Transverse colon (tissue), 4 donors: ENCODE measurements around the gene CFAP97. TPM values are rescaled to one million over a fixed set of nuclear protein-coding genes. Genes with fewer than 3 reads are reported as not detected.

Source experiments
- DNase-seq: peaks from one replicate; pipeline ENCODE4 v3.0.0-alpha.2; 2019
- H3K27ac ChIP-seq, 4 donors: fragments of 200-600 bp; sonication (generic); 2 replicates each; pipeline ENCODE4 v1.5.1; 2016 to 2018; ENCODE audit warnings: inconsistent platforms in 4 of 4
- H3K27me3 ChIP-seq: fragments of 200-600 bp; sonication (generic); 2 replicates; pipeline ENCODE4 v1.5.1; 2017; ENCODE audit warnings: inconsistent platforms
- H3K36me3 ChIP-seq, 4 donors: fragments of 200-600 bp; sonication (generic); 2 replicates each; pipeline ENCODE4 v1.5.1; 2017 to 2019; ENCODE audit warnings: inconsistent platforms in 4 of 4
- H3K4me1 ChIP-seq, 4 donors: fragments of 200-600 bp; sonication (generic); 2 replicates each; pipeline ENCODE4 v1.5.1; 2017 to 2020; ENCODE audit warnings: inconsistent platforms in 4 of 4
- H3K4me3 ChIP-seq, 4 donors: fragments of 200-600 bp; sonication (generic); 1 replicate in 1 of 4; 2 replicates in 3 of 4; pipeline versions ENCODE4 v1.5.1 to v1.6.1; 2017 to 2019; ENCODE audit warnings: inconsistent platforms in 4 of 4
- H3K9me3 ChIP-seq, 2 donors: fragments of 200-600 bp; sonication (generic); 2 replicates each; pipeline ENCODE4 v1.5.1; 2017 to 2019; ENCODE audit warnings: inconsistent platforms in 2 of 2
- EP300 ChIP-seq: sonication (generic); formaldehyde crosslinking; IDR thresholded peaks from one replicate; pipeline ENCODE4 v1.6.1; 2017; ENCODE audit warnings: antibody characterized with exemption, low read depth
- POLR2A ChIP-seq: fragments of 450-650 bp; IDR thresholded peaks from one replicate; pipeline ENCODE4 v1.6.1; 2016; ENCODE audit warnings: antibody characterized with exemption, mild to moderate bottlenecking, moderate library complexity
- POLR2AphosphoS5 ChIP-seq, 3 donors: sonication (generic); formaldehyde crosslinking; IDR thresholded peaks; one replicate each; pipeline ENCODE4 v1.6.1; 2016; ENCODE audit warnings: antibody characterized with exemption in 3 of 3
- WGBS, 2 donors: methylation state at CpG; one replicate each; pipeline ENCODE4 v1.1.5; 2018; ENCODE audit warnings: low coverage in 1 of 2; 5-methylcytosine and 5-hydroxymethylcytosine counted together
- in situ Hi-C, 4 donors: fragments of 200-750 bp; cut with MboI; loops; one replicate each; pipeline versions ENCODE4 v1.15.0 to v1.15.1; 2017; ENCODE audit warnings: low sequenced_read_pairs in 3 of 4, low pct_ligation_motif_present in 1 of 4, low pct_unique_long_range_greater_than_20kb in 1 of 4
- intact Hi-C: fragments of 100-400 bp; cut with DNase I; formaldehyde crosslinking; loops from one replicate; pipeline ENCODE4 v1.15.1; 2023; ENCODE audit warnings: low total_unique reads
- total RNA-seq, 4 donors: library from RNA; depleted of rRNA; stranded (reverse); fragments of >200 nt; gene quantifications; one replicate each; pipeline ENCODE4 v1.1.0, GENCODE V29; 2016
- TF ChIP-seq, protein P1 (sequence below), 5 experiments: fragments of 200-600 bp in 3 of 5; fragments of 450-650 bp in 2 of 5; sonication (generic) in 3 of 5; IDR thresholded peaks; 1 replicate in 2 of 5; 2 replicates in 3 of 5; pipeline ENCODE4 v1.5.1; 2016 to 2017; ENCODE audit warnings: antibody characterized with exemption in 5 of 5, inconsistent platforms in 3 of 5, mild to moderate bottlenecking in 2 of 5, moderate library complexity in 1 of 5

The CFAP97 gene
- total RNA-seq, 4 donors from 2014 or later = 4.6 to 17.1 (median 9.3) TPM

DNA sequence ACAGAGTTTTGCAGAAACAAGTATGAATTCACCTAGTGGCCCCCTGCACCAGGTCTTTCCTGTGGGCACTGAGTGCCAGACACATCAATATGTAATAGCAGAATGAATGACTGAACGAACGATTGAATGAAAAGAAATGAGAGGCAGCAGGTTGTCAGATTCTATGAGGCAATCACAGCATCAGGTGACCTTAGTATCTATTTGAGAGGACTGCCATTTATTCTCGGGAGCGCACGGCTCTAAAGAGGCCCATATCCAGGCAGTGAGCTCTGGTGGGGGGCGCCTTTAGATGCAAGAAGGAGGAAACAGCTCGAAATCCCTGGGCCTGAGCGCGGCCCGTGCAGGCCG, 61.3 kb downstream of the CFAP97 start:
- in situ Hi-C loops (no loop called here), intact Hi-C loops (no loop called here)
- no peak for DNase-seq
- Histone ChIP-seq H3K27me3 (peaks cover 8% of the 10 kb centered on the region), H3K4me1 (peaks cover 8 to 30% (median 19%) of the 10 kb centered on the region in 4 donors), H3K9me3 (no peaks in the 10 kb centered on the region), H3K4me3 (peak overlapping the region; percentile 32 to 76 (median 58)), H3K27ac (peak overlapping the region; percentile 82 to 92 (median 87)), H3K36me3 (peaks cover 0 to 8% (median 0%) of the 10 kb centered on the region in 4 donors)
- WGBS, 2 donors = 2 to 15% methylated on average over 5 to 11 of the region's 11 CpGs
- TF ChIP-seq POLR2AphosphoS5 (IDR thresholded peaks at IDR 0.05) (no peak), EP300 (no peak), POLR2A (no peak)
- TF ChIP-seq, protein P1, sequence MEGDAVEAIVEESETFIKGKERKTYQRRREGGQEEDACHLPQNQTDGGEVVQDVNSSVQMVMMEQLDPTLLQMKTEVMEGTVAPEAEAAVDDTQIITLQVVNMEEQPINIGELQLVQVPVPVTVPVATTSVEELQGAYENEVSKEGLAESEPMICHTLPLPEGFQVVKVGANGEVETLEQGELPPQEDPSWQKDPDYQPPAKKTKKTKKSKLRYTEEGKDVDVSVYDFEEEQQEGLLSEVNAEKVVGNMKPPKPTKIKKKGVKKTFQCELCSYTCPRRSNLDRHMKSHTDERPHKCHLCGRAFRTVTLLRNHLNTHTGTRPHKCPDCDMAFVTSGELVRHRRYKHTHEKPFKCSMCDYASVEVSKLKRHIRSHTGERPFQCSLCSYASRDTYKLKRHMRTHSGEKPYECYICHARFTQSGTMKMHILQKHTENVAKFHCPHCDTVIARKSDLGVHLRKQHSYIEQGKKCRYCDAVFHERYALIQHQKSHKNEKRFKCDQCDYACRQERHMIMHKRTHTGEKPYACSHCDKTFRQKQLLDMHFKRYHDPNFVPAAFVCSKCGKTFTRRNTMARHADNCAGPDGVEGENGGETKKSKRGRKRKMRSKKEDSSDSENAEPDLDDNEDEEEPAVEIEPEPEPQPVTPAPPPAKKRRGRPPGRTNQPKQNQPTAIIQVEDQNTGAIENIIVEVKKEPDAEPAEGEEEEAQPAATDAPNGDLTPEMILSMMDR (IDR thresholded peaks at IDR 0.05) = no peak

DNA sequence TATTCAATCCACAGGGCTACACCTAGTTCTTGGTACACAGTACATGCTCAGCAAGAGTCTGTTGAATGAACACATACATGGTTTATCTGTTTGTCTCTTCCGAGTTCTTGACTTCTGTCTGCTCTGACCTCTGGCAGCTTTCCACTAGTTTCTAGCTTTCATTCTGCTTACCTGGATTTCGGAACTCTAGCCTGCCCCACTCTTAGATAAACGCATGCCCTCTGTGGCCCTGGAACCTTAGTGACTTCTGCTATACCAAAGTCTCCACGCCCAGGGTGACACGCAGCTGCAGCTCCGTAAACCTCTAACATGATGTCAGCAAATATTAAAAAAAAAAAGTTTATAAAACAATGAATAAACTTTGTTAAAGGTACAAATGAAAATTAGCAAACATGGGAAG, 62.0 kb downstream of the CFAP97 start:
- WGBS, 2 donors = 80 to 89% methylated on average over 6 of the region's 6 CpGs
- Histone ChIP-seq H3K27me3 (peaks cover 12% of the 10 kb centered on the region), H3K4me1 (peaks cover 8 to 30% (median 19%) of the 10 kb centered on the region in 4 donors), H3K4me3 (no peak overlapping the region), H3K27ac (peak overlapping the region in 2 of 4 donors; percentile 90 to 92), H3K9me3 (no peaks in the 10 kb centered on the region), H3K36me3 (peaks cover 0 to 6% (median 0%) of the 10 kb centered on the region in 4 donors)
- TF ChIP-seq EP300 (no peak), POLR2AphosphoS5 (IDR thresholded peaks at IDR 0.05) (no peak), POLR2A (no peak)
- TF ChIP-seq, protein P1 (IDR thresholded peaks at IDR 0.05) = no peak
- intact Hi-C loops (no loop called here), in situ Hi-C loops (no loop called here)
- DNase-seq = no peak

DNA sequence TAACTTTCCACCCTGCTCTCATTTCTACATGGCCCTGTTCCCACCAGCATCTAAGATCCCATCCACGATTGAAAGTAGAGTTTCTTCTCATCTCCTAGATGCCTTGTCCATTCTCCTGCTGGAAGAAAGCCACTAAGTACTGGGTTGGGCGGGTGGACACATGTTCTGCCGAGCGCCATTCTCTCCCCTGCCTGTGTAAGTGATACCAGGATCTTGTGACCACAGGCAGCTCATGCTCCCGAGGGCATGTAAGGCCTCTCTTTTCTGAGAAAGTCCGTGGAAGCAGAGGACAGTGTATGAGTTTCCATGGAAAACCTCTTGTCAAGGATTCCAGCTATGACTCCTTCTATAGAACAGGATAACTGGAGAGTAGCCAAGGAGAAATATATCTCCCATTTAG, 64.1 kb downstream of the CFAP97 start:
- no peaks in the 10 kb centered on the region for H3K36me3 ChIP-seq
- H3K9me3 ChIP-seq = no peaks in the 10 kb centered on the region
- 72 to 87% methylated on average over 5 to 6 of the region's 6 CpGs for WGBS, 2 donors
- intact Hi-C loops (loop anchor here (5.0 to 10.0 kb wide), 2 partner anchors 97 to 395 kb away; no protein-coding TSS in a partner anchor), in situ Hi-C loops (loop anchor here in 2 of 4 donors (10.0 kb wide), 1 partner anchor 105 kb away; no protein-coding TSS in a partner anchor)
- H3K4me3 ChIP-seq = no peak overlapping the region
- peaks cover 12% of the 10 kb centered on the region for H3K27me3 ChIP-seq
- DNase-seq = no peak
- H3K27ac ChIP-seq = no peak overlapping the region
- TF ChIP-seq EP300 (no peak), POLR2AphosphoS5 (IDR thresholded peaks at IDR 0.05) (no peak), POLR2A (no peak)
- TF ChIP-seq, protein P1 (IDR thresholded peaks at IDR 0.05) = no peak
- peaks cover 5 to 19% (median 13%) of the 10 kb centered on the region in 4 donors for H3K4me1 ChIP-seq

GRCh38 chr4:185138161-185138560, 65.6 kb downstream of the CFAP97 start:
- no peak for TF ChIP-seq EP300
- TF ChIP-seq, protein P1 (IDR thresholded peaks at IDR 0.05) = no peak
- no peak for TF ChIP-seq POLR2A
- TF ChIP-seq POLR2AphosphoS5 (IDR thresholded peaks at IDR 0.05) = no peak
- Histone ChIP-seq H3K27me3 (peaks cover 12% of the 10 kb centered on the region), H3K36me3 (no peaks in the 10 kb centered on the region), H3K4me3 (no peak overlapping the region), H3K4me1 (peaks cover 0 to 8% (median 7%) of the 10 kb centered on the region in 4 donors), H3K9me3 (no peaks in the 10 kb centered on the region), H3K27ac (no peak overlapping the region)
- no peak for DNase-seq
- in situ Hi-C loops = loop anchor here in 2 of 4 donors (10.0 kb wide), 1 partner anchor 103 kb away; no protein-coding TSS in a partner anchor
- WGBS, 2 donors = 69 to 75% methylated on average over 6 to 10 of the region's 10 CpGs
- intact Hi-C loops = loop anchor here (5.0 to 10.0 kb wide), 2 partner anchors 96 to 393 kb away; no protein-coding TSS in a partner anchor
